Mesendoderm (in vitro differentiated cells): Measurements from ENCODE around the gene NANOS2.
A peak's percentile ranks its signal among the peaks of the same experiment; 100 is the strongest.

Experiments used
- DNase-seq: peaks from one replicate; pipeline ENCODE4 v3.0.0; 2013
- H2AK5ac ChIP-seq: 2 replicates; pipeline ENCODE4 v1.6.1; 2013; ENCODE audit warnings: low read length, inconsistent platforms
- H2BK120ac ChIP-seq: 2 replicates; pipeline ENCODE4 v1.6.1; 2013; ENCODE audit warnings: low read depth, mild to moderate bottlenecking, low read length, moderate library complexity, mixed read lengths
- H2BK15ac ChIP-seq: replicated peaks from 2 replicates; pipeline ENCODE4 v1.6.1; 2013; ENCODE audit warnings: low read depth, mild to moderate bottlenecking, moderate library complexity
- H2BK5ac ChIP-seq: 2 replicates; pipeline ENCODE4 v1.6.1; 2013; ENCODE audit warnings: low read length, inconsistent platforms
- H3K18ac ChIP-seq: 2 replicates; pipeline ENCODE4 v1.6.1; 2013; ENCODE audit warnings: mild to moderate bottlenecking, low read length, mixed read lengths
- H3K23ac ChIP-seq: one replicate; pipeline ENCODE4 v1.6.1; 2013; ENCODE audit warnings: low read length
- H3K27ac ChIP-seq: 2 replicates; pipeline ENCODE4 v1.5.1; 2013; ENCODE audit warnings: low read depth, mild to moderate bottlenecking, inconsistent platforms, low read length, moderate library complexity
- H3K27me3 ChIP-seq: 2 replicates; pipeline ENCODE4 v1.6.1; 2013; ENCODE audit warnings: low read length, control low read depth, mild to moderate bottlenecking, inconsistent platforms; ENCODE audit not compliant: insufficient read depth, poor library complexity
- H3K36me3 ChIP-seq: 2 replicates; pipeline ENCODE4 v1.6.1; 2013; ENCODE audit warnings: low read length, inconsistent platforms; ENCODE audit not compliant: control insufficient read depth, insufficient read depth
- H3K4ac ChIP-seq: one replicate; pipeline ENCODE4 v1.6.1; 2013; ENCODE audit warnings: low read depth, mild to moderate bottlenecking, low read length, moderate library complexity
- H3K4me1 ChIP-seq: 2 replicates; pipeline ENCODE4 v1.6.1; 2013; ENCODE audit warnings: low read depth, low read length, inconsistent platforms; ENCODE audit not compliant: control insufficient read depth
- H3K4me2 ChIP-seq: 2 replicates; pipeline ENCODE4 v1.6.1; 2013; ENCODE audit warnings: low read length
- H3K4me3 ChIP-seq: 2 replicates; pipeline ENCODE4 v1.5.1; 2013; ENCODE audit warnings: mild to moderate bottlenecking, low read length
- H3K56ac ChIP-seq: one replicate; pipeline ENCODE4 v1.6.1; 2013; ENCODE audit warnings: low read length
- H3K79me1 ChIP-seq: 2 replicates; pipeline ENCODE4 v1.6.1; 2013; ENCODE audit warnings: low read length, inconsistent platforms
- H3K79me2 ChIP-seq: 2 replicates; pipeline ENCODE4 v1.6.1; 2013; ENCODE audit warnings: mild to moderate bottlenecking, low read length; ENCODE audit not compliant: control insufficient read depth, insufficient read depth
- H3K9ac ChIP-seq: 2 replicates; pipeline ENCODE4 v1.6.1; 2013; ENCODE audit warnings: low read length, inconsistent platforms
- H4K5ac ChIP-seq: one replicate; pipeline ENCODE4 v1.6.1; 2013; ENCODE audit warnings: low read length
- H4K8ac ChIP-seq: one replicate; pipeline ENCODE4 v1.6.1; 2013; ENCODE audit warnings: low read depth, mild to moderate bottlenecking, control low read depth, low read length, moderate library complexity
- WGBS: extraction: QIAGEN DNeasy Blood & Tissue Kit; methylation state at CpG from one replicate; pipeline ENCODE4 v1.1.7; 2013; ENCODE audit warnings: low lambda C conversion rate, missing lambda C conversion rate; ENCODE audit not compliant: insufficient coverage; ENCODE audit errors: extremely low coverage; 5-methylcytosine and 5-hydroxymethylcytosine counted together

The NANOS2 gene

DNA sequence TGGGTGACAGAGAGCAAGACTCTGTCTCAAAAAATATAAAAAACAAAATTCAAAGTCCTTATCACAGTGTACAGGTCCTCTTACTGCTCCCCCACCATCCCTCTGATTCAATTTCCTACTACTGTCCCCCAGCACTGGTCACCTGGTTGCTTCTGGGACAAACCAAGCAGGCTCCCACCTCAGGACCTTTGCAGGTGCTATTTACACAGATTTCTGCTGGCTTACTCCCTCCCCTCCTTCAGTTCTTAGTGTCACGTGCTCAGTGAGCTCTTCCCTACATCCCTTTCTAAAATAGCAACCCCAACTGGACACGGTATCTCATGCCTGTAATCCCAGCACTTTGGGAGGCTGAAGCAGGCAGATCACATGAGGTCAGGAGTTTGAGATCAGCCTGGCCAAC, 34.6 kb downstream of the NANOS2 start:
- Histone ChIP-seq H3K4me3 (no peak overlapping the region), H3K36me3 (no peaks in the 10 kb centered on the region), H2BK15ac (no peak overlapping the region), H4K8ac (no peak overlapping the region), H2BK120ac (no peak overlapping the region), H3K27me3 (no peaks in the 10 kb centered on the region), H3K79me1 (peaks cover 2% of the 10 kb centered on the region), H3K79me2 (peaks cover 3% of the 10 kb centered on the region), H2BK5ac (no peak overlapping the region), H4K5ac (no peak overlapping the region), H3K18ac (no peak overlapping the region), H3K23ac (no peak overlapping the region), H3K4me2 (no peak overlapping the region), H3K27ac (no peak overlapping the region), H3K4me1 (peaks cover 17% of the 10 kb centered on the region), H3K4ac (no peak overlapping the region), H2AK5ac (no peak overlapping the region), H3K9ac (no peak overlapping the region), H3K56ac (no peak overlapping the region)
- WGBS: no CpG with 5 or more reads among the region's 2 CpGs
- DNase-seq: no peak

DNA sequence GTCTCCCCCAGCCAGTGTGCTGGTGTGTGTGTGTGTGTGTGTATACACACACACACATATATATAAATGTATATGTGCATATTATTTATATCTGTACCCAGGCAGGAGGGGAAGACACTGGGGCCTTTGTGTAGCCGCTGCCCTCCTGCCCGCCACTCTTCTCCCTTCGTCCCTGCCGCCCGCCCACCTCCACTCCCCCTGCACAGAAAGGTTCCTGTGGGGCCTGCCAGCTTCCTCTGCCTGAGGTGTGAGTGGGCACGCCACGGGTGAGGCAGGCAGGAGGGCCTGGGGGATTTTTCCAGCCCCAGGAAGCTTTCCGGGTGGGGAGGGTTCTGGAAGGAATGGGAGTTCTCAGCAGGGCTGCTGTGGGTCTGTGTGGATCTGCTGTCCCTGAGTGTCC, 35.5 kb downstream of the NANOS2 start:
- Histone ChIP-seq H3K36me3 (no peaks in the 10 kb centered on the region), H3K56ac (peak overlapping the region; percentile 22), H3K4ac (no peak overlapping the region), H3K27me3 (no peaks in the 10 kb centered on the region), H4K8ac (no peak overlapping the region), H3K18ac (no peak overlapping the region), H3K79me1 (peaks cover 2% of the 10 kb centered on the region), H3K9ac (no peak overlapping the region), H2BK5ac (no peak overlapping the region), H4K5ac (no peak overlapping the region), H3K23ac (no peak overlapping the region), H2BK120ac (no peak overlapping the region), H2BK15ac (no peak overlapping the region), H3K4me3 (no peak overlapping the region), H3K4me1 (peaks cover 17% of the 10 kb centered on the region), H3K27ac (no peak overlapping the region), H3K4me2 (no peak overlapping the region), H3K79me2 (no peaks in the 10 kb centered on the region), H2AK5ac (no peak overlapping the region)
- no CpG with 5 or more reads among the region's 8 CpGs for WGBS
- DNase-seq: no peak

DNA sequence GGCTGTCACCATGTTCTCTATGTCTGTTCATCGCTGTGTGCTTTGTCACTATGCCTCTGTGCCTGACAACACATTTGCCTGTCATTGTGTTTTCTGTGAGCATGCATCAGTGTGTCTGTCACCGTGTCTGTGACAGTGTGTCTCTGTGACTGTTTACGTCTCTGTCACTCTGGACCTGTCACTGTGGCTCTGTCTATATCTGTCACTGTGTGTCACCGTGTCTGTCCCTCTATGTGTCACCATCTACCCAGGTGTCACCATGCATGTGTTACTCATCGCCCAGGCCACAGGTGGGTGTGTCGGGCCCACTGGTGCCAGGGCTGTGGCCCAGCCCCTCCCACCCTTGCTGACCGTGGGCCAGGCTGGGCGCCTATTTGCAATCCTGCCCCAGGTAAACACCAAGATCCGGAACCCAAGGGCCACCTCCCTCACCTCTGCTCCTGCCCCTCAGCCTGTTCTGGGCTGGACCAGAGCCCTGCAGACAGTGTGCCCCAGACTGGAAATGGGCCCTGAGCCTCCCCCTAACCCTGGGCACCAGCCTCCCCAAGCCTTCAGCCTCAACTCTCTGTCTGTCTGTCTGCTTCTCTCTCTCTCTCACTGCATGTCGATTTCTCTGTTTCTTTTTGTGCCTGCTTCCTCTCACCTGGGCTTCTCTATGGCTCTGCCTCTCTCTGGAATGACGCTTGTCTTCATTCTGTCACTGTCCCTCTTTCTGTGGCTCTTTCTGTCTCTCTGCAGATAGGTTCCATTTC, 36.4 kb downstream of the NANOS2 start:
- Histone ChIP-seq H3K36me3 (no peaks in the 10 kb centered on the region), H3K4me1 (peaks cover 17% of the 10 kb centered on the region), H3K27me3 (no peaks in the 10 kb centered on the region), H3K18ac (no peak overlapping the region), H4K8ac (no peak overlapping the region), H3K4me2 (no peak overlapping the region), H2AK5ac (no peak overlapping the region), H3K79me1 (peaks cover 2% of the 10 kb centered on the region), H3K23ac (no peak overlapping the region), H3K27ac (no peak overlapping the region), H3K9ac (no peak overlapping the region), H2BK5ac (no peak overlapping the region), H3K56ac (no peak overlapping the region), H4K5ac (no peak overlapping the region), H3K4me3 (no peak overlapping the region), H2BK15ac (no peak overlapping the region), H3K79me2 (no peaks in the 10 kb centered on the region), H2BK120ac (no peak overlapping the region), H3K4ac (no peak overlapping the region)
- no CpG with 5 or more reads among the region's 11 CpGs for WGBS
- DNase-seq: no peak

DNA sequence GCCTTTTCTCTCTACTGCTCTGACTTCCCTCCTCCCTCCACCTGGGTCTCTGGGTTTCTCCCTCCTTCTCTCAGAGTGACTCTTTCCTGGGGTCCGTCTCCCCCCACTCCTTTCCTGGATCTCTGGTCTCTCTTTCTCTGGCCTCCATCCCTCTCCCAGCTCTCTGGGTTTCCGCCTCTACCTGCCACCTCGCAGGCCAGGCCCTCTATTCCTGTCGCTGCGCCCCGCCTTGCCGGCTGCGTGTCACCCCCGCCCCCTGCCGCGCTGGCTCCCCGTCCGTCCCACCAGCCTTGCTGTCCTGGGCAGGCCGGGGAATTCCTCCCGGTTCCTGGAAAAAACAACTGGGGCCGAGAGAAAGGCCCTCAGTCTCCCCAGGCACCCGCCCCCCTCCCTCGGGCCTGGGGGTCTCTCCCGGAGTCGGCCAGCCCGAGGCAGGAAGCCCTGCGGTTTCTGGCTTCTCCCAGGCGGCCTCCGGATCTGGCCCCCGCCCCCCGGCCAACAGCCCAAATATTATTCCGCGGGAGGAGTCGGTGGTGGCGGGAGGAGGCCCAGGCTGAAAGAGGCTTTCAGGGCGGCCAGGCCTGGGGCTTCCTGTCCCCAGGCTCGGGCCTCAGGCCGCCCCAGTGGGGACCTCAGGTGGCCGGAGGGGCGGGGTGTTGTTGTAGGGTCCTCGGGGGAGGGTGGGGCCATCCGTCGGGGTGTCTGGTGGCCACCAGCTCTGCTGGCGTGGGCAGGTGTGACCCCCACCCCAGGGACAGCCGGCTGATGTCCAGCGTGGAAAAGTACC, 38.0 kb downstream of the NANOS2 start:
- H2BK15ac ChIP-seq: no peak overlapping the region
- H3K79me1 ChIP-seq: peaks cover 2% of the 10 kb centered on the region
- no peak overlapping the region for H4K5ac ChIP-seq
- H4K8ac ChIP-seq: peak overlapping the region; percentile 69
- no peaks in the 10 kb centered on the region for H3K27me3 ChIP-seq
- peak overlapping the region; percentile 49 for H3K9ac ChIP-seq
- peak overlapping the region; percentile 91 for H3K56ac ChIP-seq
- H3K23ac ChIP-seq: no peak overlapping the region
- WGBS: no CpG with 5 or more reads among the region's 41 CpGs
- H3K27ac ChIP-seq: peak overlapping the region; percentile 72
- H2AK5ac ChIP-seq: no peak overlapping the region
- peak overlapping the region; percentile 85 for H3K18ac ChIP-seq
- H3K4ac ChIP-seq: peak overlapping the region; percentile 77
- peak; percentile 67 for DNase-seq
- no peak overlapping the region for H3K4me3 ChIP-seq
- peak overlapping the region; percentile 71 for H2BK5ac ChIP-seq
- peak overlapping the region; percentile 21 for H2BK120ac ChIP-seq
- peak overlapping the region; percentile 39 for H3K4me2 ChIP-seq
- H3K36me3 ChIP-seq: peaks cover 3% of the 10 kb centered on the region
- H3K79me2 ChIP-seq: no peaks in the 10 kb centered on the region
- peaks cover 9% of the 10 kb centered on the region for H3K4me1 ChIP-seq

DNA sequence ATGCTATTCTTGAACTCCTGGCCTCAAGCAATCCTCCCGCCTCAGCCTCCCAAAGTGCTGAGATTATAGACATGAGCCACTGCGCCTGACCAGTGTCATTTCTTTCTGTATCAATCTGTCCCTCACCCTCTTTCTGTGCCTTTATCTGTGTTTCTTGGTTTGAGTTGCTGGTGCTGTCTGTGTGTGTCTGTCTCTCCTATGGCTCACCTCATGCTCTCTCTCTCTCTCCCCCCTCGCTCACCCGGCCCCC, 38.5 kb downstream of the NANOS2 start:
- Histone ChIP-seq H3K27ac (peak overlapping the region; percentile 72), H2BK120ac (no peak overlapping the region), H3K23ac (no peak overlapping the region), H3K4ac (peak overlapping the region; percentile 18), H3K79me1 (peaks cover 2% of the 10 kb centered on the region), H3K4me2 (no peak overlapping the region), H2BK15ac (no peak overlapping the region), H3K9ac (peak overlapping the region; percentile 49), H2AK5ac (no peak overlapping the region), H2BK5ac (no peak overlapping the region), H3K79me2 (no peaks in the 10 kb centered on the region), H3K56ac (peak overlapping the region; percentile 91), H3K4me1 (peaks cover 4% of the 10 kb centered on the region), H3K4me3 (no peak overlapping the region), H3K18ac (peak overlapping the region; percentile 85), H3K27me3 (no peaks in the 10 kb centered on the region), H4K8ac (no peak overlapping the region), H4K5ac (no peak overlapping the region), H3K36me3 (peaks cover 3% of the 10 kb centered on the region)
- DNase-seq: no peak
- no CpG with 5 or more reads among the region's 4 CpGs for WGBS
